Measurements from ENCODE around the gene TOP3A. TPM values are rescaled to one million over a fixed set of nuclear protein-coding genes. Genes with fewer than 3 reads are reported as not detected.

Gene TOP3A
- total RNA-seq, 4 donors from 2014 or later = 22.9 to 47.2 (median 27.5) TPM

- Histone ChIP-seq H3K9me3 (no peaks in the 10 kb centered on the region), H3K4me3 (no peak overlapping the region), H3K27me3 (no peaks in the 10 kb centered on the region), H3K27ac (peak overlapping the region; percentile 55), H3K36me3 (peaks cover 64% of the 10 kb centered on the region), H3K4me1 (peaks cover 15% of the 10 kb centered on the region)
- 45% methylated on average over 13 of the region's 14 CpGs for WGBS
- TF ChIP-seq EP300 (IDR thresholded peaks at IDR 0.05) = no peak
- TF ChIP-seq CTCF (IDR thresholded peaks at IDR 0.05) = no peak
- TF ChIP-seq POLR2A (IDR thresholded peaks at IDR 0.05) = no peak
- peak in 1 of 2 donors; percentile 73 for DNase-seq (ENCODE audit: low spot score in 2 of 2)
Measured at GRCh38 chr17:18235743-18236256, 79.0 kb downstream of the TOP3A start.

GRCh38 chr17:18234853-18235380 is 79.9 kb downstream of the TOP3A start:
- H3K4me1 ChIP-seq = peaks cover 15% of the 10 kb centered on the region
- 91% methylated on average over 15 of the region's 22 CpGs for WGBS
- DNase-seq (ENCODE audit: low spot score in 2 of 2) = peak in 1 of 2 donors; percentile 48
- peaks cover 56% of the 10 kb centered on the region for H3K36me3 ChIP-seq
- H3K27ac ChIP-seq = peak overlapping the region; percentile 55
- H3K9me3 ChIP-seq = no peaks in the 10 kb centered on the region
- no peak for TF ChIP-seq CTCF (IDR thresholded peaks at IDR 0.05)
- no peak for TF ChIP-seq POLR2A (IDR thresholded peaks at IDR 0.05)
- TF ChIP-seq EP300 (IDR thresholded peaks at IDR 0.05) = no peak
- no peak overlapping the region for H3K4me3 ChIP-seq
- H3K27me3 ChIP-seq = no peaks in the 10 kb centered on the region

- H3K27ac ChIP-seq = no peak overlapping the region
- H3K9me3 ChIP-seq = no peaks in the 10 kb centered on the region
- peaks cover 51% of the 10 kb centered on the region for H3K36me3 ChIP-seq
- peaks cover 15% of the 10 kb centered on the region for H3K4me1 ChIP-seq
- 100% methylated on average over 1 of the region's 22 CpGs for WGBS
- H3K4me3 ChIP-seq = no peak overlapping the region
- TF ChIP-seq CTCF (IDR thresholded peaks at IDR 0.05) = no peak
- no peak for TF ChIP-seq POLR2A (IDR thresholded peaks at IDR 0.05)
- TF ChIP-seq EP300 (IDR thresholded peaks at IDR 0.05) = no peak
- no peak for TF ChIP-seq POLR2AphosphoS5 (IDR thresholded peaks at IDR 0.05)
- DNase-seq (ENCODE audit: low spot score in 2 of 2) = no peak
- no peaks in the 10 kb centered on the region for H3K27me3 ChIP-seq
Measured at GRCh38 chr17:18233803-18234518, 80.8 kb downstream of the TOP3A start.

- H3K27ac ChIP-seq = no peak overlapping the region
- no peak overlapping the region for H3K4me3 ChIP-seq
- H3K27me3 ChIP-seq = no peaks in the 10 kb centered on the region
- H3K4me1 ChIP-seq = peaks cover 23% of the 10 kb centered on the region
- peaks cover 32% of the 10 kb centered on the region for H3K36me3 ChIP-seq
- TF ChIP-seq POLR2AphosphoS5 (IDR thresholded peaks at IDR 0.05) = no peak
- no peak for TF ChIP-seq POLR2A (IDR thresholded peaks at IDR 0.05)
- no peak for TF ChIP-seq CTCF (IDR thresholded peaks at IDR 0.05)
- no peak for TF ChIP-seq EP300 (IDR thresholded peaks at IDR 0.05)
- 60% methylated on average over 7 of the region's 9 CpGs for WGBS
- H3K9me3 ChIP-seq = no peaks in the 10 kb centered on the region
- no peak for DNase-seq (ENCODE audit: low spot score in 2 of 2)
Measured at GRCh38 chr17:18231164-18231563, 83.6 kb downstream of the TOP3A start.

- Histone ChIP-seq H3K9me3 (no peaks in the 10 kb centered on the region), H3K4me3 (no peak overlapping the region), H3K4me1 (peaks cover 20% of the 10 kb centered on the region), H3K27me3 (no peaks in the 10 kb centered on the region), H3K27ac (no peak overlapping the region), H3K36me3 (peaks cover 30% of the 10 kb centered on the region)
- DNase-seq (ENCODE audit: low spot score in 2 of 2) = no peak
- no peak for TF ChIP-seq POLR2A (IDR thresholded peaks at IDR 0.05)
- TF ChIP-seq EP300 (IDR thresholded peaks at IDR 0.05) = no peak
- no peak for TF ChIP-seq CTCF (IDR thresholded peaks at IDR 0.05)
- no peak for TF ChIP-seq POLR2AphosphoS5 (IDR thresholded peaks at IDR 0.05)
- 78% methylated on average over 5 of the region's 14 CpGs for WGBS
Measured at GRCh38 chr17:18230288-18231141, 84.3 kb downstream of the TOP3A start.
